Stomach (tissue), 4 donors: ENCODE results near the gene PPM1L.

Source experiments
- CTCF ChIP-seq, 7 experiments: fragments of 450-650 bp in 4 of 7; fragments of 200-600 bp in 3 of 7; sonication (generic) in 3 of 7; IDR thresholded peaks; one replicate each; pipeline ENCODE4 v1.5.1; 2016 to 2019; ENCODE audit warnings: antibody characterized with exemption in 7 of 7, control low read depth in 2 of 7, mild to moderate bottlenecking in 1 of 7
- POLR2A ChIP-seq, 4 donors: fragments of 450-650 bp; IDR thresholded peaks; one replicate each; pipeline ENCODE4 v1.6.1; 2016; ENCODE audit warnings: antibody characterized with exemption in 4 of 4, control low read depth in 2 of 4, mild to moderate bottlenecking in 1 of 4, moderate library complexity in 1 of 4
- POLR2AphosphoS5 ChIP-seq, 3 donors: sonication (generic); formaldehyde crosslinking; IDR thresholded peaks; one replicate each; pipeline ENCODE4 v1.6.1; 2016; ENCODE audit warnings: antibody characterized with exemption in 3 of 3

GRCh38 chr3:161104561-161105551, 348.8 kb downstream of the PPM1L start, which contains the start of gene B3GALNT1:
- TF ChIP-seq POLR2AphosphoS5 (IDR thresholded peaks at IDR 0.05) (peak in 2 of 3 donors; percentile 2 to 3), POLR2A (IDR thresholded peaks at IDR 0.05) (no peak), CTCF (IDR thresholded peaks at IDR 0.05) (no peak)
